Activated CD4-positive, CD25-positive, alpha-beta regulatory T cell treated with anti-CD3 and anti-CD28 coated beads, Interleukin-2, amount 50 U/mL, for 72 hours (primary cell): ENCODE measurements around the gene TREX2.

Experiments
- DNase-seq: peaks from one replicate; pipeline ENCODE4 v3.0.0; 2021

Gene TREX2

GRCh38 chrX:153445856-153446635, at the start of gene TREX2:
TREX2 (minus strand) TSS chrX:153446056; CDS start chrX:153445430, 626 bp downstream.
- DNase-seq = no peak

GRCh38 chrX:153495362-153495751, 49.5 kb upstream of the TREX2 start:
- DNase-seq = no peak

GRCh38 chrX:153494541-153495361, 48.9 kb upstream of the TREX2 start, which contains the start of gene BGN:
BGN (plus strand) TSS chrX:153494980; CDS start chrX:153504632, 9,652 bp downstream.
- no peak for DNase-seq

- no peak for DNase-seq
Observed at GRCh38 chrX:153494061-153494460, 48.2 kb upstream of the TREX2 start.

GRCh38 chrX:153493085-153493484, 47.2 kb upstream of the TREX2 start:
- DNase-seq = no peak

GRCh38 chrX:153492543-153492942, 46.7 kb upstream of the TREX2 start:
- no peak for DNase-seq

GRCh38 chrX:153491918-153492317, 46.1 kb upstream of the TREX2 start:
- DNase-seq = no peak

GRCh38 chrX:153491351-153491914, 45.6 kb upstream of the TREX2 start:
- no peak for DNase-seq

GRCh38 chrX:153490217-153490930, 44.5 kb upstream of the TREX2 start:
- no peak for DNase-seq

- no peak for DNase-seq
Observed at GRCh38 chrX:153488231-153488914, 42.5 kb upstream of the TREX2 start.

GRCh38 chrX:153487590-153488071, 41.8 kb upstream of the TREX2 start:
- no peak for DNase-seq

GRCh38 chrX:153486171-153486570, 40.3 kb upstream of the TREX2 start:
- no peak for DNase-seq

- no peak for DNase-seq
Observed at GRCh38 chrX:153485396-153486080, 39.7 kb upstream of the TREX2 start.

GRCh38 chrX:153482376-153483015, 36.6 kb upstream of the TREX2 start:
- DNase-seq = no peak

GRCh38 chrX:153481043-153481442, 35.2 kb upstream of the TREX2 start:
- DNase-seq = no peak

GRCh38 chrX:153478746-153479145, 32.9 kb upstream of the TREX2 start:
- DNase-seq = no peak

- DNase-seq = no peak
Observed at GRCh38 chrX:153477901-153478300, 32.0 kb upstream of the TREX2 start.

- no peak for DNase-seq
Observed at GRCh38 chrX:153477364-153477857, 31.6 kb upstream of the TREX2 start.

- DNase-seq = no peak
Observed at GRCh38 chrX:153476666-153477363, 31.0 kb upstream of the TREX2 start.

- no peak for DNase-seq
Observed at GRCh38 chrX:153475751-153476281, 30.0 kb upstream of the TREX2 start.
